Stimulated activated CD4-positive, alpha-beta T cell treated with anti-CD3 and anti-CD28 coated beads, TNF-alpha, amount 100 ng/mL, for 24 hours (primary cell): ENCODE data around the gene GPR31.

Experiments used
- DNase-seq, 3 experiments: peaks; one replicate each; pipeline ENCODE4 v3.0.0-alpha.2; 2020; ENCODE audit warnings: low read depth in 3 of 3

GPR31 gene

GRCh38 chr6:167165858-167166471 is 8.2 kb upstream of the GPR31 start:
- DNase-seq: no peak

DNA sequence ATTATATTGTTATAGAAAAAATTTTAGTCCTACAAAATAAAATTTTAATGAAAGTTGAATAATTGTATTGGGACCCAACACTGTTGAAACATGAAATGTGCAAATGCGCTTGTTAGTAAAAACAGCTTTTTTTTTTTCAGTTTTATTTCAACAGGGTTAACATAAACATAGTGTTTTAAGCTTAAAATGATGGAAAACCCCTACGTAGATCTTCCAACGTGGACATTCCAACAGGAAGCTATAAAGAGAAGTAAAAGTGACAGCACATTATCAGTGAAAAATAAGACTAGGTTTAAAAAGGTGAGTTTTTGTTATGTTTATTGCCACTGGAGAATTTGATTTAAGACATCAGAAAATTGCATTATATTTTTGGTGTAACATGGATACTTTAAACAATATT is 6.5 kb upstream of the GPR31 start:
- DNase-seq: no peak

DNA sequence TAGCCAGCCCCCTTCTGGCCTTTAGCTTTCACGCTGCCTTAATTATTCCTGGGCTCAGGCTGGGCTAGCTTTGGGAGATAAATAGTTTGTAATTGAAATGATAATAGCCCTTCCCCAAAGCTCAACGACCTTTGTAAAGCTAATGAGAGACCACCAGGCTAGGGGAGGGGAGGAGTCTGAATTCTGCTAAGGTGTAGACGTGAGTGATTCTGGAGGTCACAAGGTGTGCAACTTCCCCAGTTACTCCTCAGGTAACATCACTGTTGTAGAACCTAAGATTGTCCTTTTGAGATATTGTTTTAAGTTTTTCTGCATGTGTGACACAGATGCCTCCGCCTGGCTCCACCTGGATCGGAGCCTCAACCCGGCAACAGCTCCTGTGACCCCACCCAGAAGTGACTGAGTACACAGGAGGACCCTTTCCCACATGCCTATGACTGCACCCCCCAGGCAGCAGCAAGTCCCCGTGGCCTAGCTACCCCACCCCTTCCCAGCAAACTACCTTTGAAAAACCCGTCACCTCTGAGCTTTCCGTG is 5.8 kb upstream of the GPR31 start:
- no peak for DNase-seq

- no peak for DNase-seq
These were observed 4.8 kb upstream of the GPR31 start for GRCh38 chr6:167162591-167162990.

GRCh38 chr6:167161851-167162467 is 4.2 kb upstream of the GPR31 start:
- DNase-seq: no peak

DNA sequence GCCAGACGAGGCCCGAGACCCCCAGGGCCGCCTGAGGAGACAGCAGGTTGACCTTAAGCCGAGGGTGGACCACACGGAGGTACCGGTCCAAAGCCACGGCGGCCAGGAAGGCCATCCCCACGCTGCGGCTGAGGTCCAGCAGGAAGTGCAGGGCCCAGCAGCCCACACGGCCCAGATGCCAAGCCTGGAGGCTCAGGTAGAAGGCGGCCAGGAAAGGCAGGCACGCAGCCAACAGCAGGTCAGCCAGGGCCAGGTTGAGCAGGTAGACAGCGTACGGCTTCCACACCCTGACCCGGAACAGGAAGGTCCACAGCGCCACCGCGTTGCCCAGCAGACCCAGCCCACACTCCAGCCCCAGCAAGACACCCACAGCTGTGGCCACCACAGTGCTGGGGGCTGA is 366 bp downstream of the GPR31 start:
- DNase-seq: no peak

- DNase-seq: no peak
These were observed 2.9 kb downstream of the GPR31 start for GRCh38 chr6:167154895-167155294.

GRCh38 chr6:167154291-167154690 is 3.5 kb downstream of the GPR31 start:
- DNase-seq: no peak

- DNase-seq: no peak
These were observed 4.2 kb downstream of the GPR31 start for GRCh38 chr6:167153521-167153959.

- no peak for DNase-seq
These were observed 4.9 kb downstream of the GPR31 start for GRCh38 chr6:167152862-167153261.

GRCh38 chr6:167151648-167152047 is 6.1 kb downstream of the GPR31 start:
- DNase-seq: no peak

DNA sequence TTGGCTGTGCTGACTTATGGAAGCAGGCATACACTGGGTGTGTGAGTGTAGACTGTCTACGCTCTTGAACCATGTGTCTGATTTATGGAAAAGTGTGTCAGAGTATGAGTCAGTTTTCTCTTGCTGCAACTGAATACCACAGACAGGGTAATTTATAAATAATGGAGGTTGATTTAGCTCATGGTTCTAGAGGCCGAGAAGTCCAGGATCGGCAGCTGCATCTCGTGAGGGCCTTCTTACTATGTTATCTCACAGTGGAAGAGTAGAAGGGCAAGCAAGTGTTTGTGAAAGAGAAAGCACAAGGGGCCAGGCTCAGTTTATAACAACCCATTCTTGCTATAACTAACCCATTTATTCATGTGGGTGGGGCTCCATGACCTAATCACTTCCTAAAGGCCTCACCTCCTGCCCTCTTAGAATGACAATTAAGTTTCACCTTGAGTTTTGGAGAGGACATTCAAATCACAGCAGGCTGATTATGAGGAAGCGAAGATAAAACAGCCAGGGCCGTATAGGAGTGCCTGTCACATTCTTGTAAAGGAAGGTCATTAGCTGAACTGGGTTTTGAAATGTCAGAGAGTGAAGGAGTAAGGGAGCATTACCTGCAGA is 6.7 kb downstream of the GPR31 start:
- DNase-seq: no peak

DNA sequence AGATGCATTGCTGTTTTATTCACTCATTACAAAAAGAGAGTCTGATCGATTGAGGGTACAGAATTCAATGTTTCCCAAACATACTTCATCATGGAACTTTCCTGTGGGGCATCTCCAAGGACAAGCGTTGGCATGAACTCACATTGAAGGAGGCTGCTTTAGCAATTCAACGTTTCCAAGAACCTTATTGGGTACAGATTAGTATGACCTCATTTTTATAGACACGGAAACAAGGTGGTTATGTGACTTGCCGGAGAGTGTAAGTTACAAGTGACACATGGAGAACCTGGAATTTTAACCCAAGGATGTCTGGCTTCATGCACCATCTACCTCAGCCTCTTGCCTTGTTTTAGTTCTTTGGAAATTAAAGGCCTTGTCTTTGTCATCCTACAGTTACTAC is 8.8 kb downstream of the GPR31 start:
- DNase-seq: no peak

DNA sequence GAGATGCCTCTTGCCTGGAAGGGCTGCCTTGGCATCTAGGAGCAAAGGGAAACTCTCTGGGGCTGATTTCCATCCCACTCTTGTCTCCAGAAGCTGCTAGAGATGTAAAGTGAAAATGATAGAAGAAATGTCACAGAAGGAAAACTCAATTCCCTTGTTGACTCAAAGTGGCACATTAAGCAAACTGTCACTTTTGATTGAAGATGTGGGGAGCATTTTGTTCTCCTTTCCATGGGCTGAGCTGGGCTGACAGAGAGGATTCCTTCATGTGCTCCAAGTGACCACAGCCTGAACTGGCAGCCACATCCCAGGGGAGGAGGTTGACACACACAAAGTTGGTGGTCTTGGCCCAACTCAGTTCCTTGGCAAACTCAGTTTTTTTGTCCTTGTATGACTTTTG is 9.8 kb downstream of the GPR31 start:
- DNase-seq: no peak

GRCh38 chr6:167146977-167147376 is 10.8 kb downstream of the GPR31 start:
- DNase-seq: no peak

- DNase-seq: no peak
These were observed 11.6 kb downstream of the GPR31 start for GRCh38 chr6:167146135-167146534.

- no peak for DNase-seq
These were observed 12.3 kb downstream of the GPR31 start for GRCh38 chr6:167145461-167145860.

GRCh38 chr6:167143041-167143440 is 14.7 kb downstream of the GPR31 start:
- no peak for DNase-seq

DNA sequence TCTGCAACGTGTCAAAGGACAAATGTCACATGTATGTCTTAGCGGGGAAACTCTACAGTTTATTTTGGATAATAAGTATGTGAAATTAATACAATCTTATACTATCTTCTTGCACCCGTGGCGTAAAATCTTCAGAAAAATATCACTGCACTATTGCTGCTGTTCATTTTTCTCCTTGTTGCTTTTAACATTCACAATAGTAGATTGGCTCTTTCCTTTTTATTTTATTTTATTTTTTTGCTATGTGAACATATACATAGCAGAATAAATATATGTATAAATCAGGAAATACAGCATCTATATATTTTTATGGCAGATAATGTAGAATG is 15.4 kb downstream of the GPR31 start:
- no peak for DNase-seq

DNA sequence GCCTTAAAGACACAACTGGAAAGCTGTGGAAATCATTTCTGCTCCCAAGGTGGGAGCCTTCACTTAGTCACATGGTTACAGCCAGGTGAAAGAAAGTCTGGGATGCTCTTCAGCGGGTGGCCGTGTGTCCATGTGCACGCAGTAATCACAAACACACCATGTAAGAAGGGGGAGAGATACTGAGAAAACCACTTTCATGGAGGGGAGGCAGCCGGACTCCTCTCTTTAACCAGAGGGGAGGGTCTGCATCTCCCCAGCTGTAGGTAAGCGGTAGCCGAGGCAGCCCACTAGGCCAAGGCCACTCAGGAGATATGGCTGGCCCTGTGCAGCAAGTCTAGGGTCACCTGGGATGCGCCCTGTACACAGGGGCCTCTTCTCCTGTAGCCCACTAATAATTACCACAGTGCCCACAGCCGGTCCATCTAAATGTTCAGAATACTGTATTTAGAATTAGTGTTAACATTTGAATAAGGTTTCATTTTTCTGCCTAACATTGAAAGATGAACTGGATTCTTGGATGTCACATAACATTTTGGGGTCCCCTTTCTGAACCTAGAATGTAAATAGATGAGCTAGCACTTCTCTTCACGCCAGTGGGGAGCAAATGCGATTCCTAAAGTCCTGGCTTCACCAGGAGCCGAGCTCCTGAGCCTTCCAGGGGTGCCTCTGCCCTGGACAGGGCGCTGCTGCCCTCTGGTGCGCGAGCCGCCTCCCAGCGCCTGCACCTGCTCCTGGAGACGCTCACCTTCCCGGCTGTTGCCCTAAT is 15.9 kb downstream of the GPR31 start:
- peak; percentile 20 to 47 (median 24) for DNase-seq

GRCh38 chr6:167140589-167141474 is 16.9 kb downstream of the GPR31 start:
- no peak for DNase-seq

- no peak for DNase-seq
These were observed 18.0 kb downstream of the GPR31 start for GRCh38 chr6:167139761-167140160.
